ENCODE measurements around the gene LRP1.

- TF ChIP-seq CTCF (IDR thresholded peaks at IDR 0.05) = no peak
- no peak for TF ChIP-seq ZFX (IDR thresholded peaks at IDR 0.05; ENCODE audit: borderline replicate concordance)
Observed at GRCh38 chr12:57216921-57217879, 88.9 kb downstream of the LRP1 start.

All from 22Rv1 (cell line).